ENCODE data around the gene SFMBT1. TPM values are rescaled to one million over a fixed set of nuclear protein-coding genes. Genes with fewer than 3 reads are reported as not detected.

The SFMBT1 gene
- total and polyA plus RNA-seq, 2 of the 4 experiments (the other 2 are of a cell fraction) = 1.0 to 1.8 TPM

GRCh38 chr3:52879581-52879980 is 166.3 kb downstream of the SFMBT1 start:
- ATAC-seq (ENCODE audit: low read depth) (no peak), DNase-seq (no peak)
- Histone ChIP-seq H4K20me1 (ENCODE audit: insufficient read depth, low read length) (no peaks in the 10 kb centered on the region), H2BK20ac (ENCODE audit: low read depth, low read length) (no peak overlapping the region), H2BK120ac (ENCODE audit: low read depth, low read length) (no peak overlapping the region), H3K9me1 (ENCODE audit: insufficient read depth, low read length) (peaks cover 6% of the 10 kb centered on the region; the same call in 1 of the 2 replicates), H3K79me1 (ENCODE audit: low read depth in 1 of 2, low read length in 2 of 2) (peaks cover 13 to 56% of the 10 kb centered on the region in 2 experiments; a peak in 3 of 4 replicates), H3K4me3 (ENCODE audit: insufficient read depth, low read depth, low read length) (no peak overlapping the region), H4K5ac (ENCODE audit: low read depth, low read length) (no peak overlapping the region), H3K4me2 (ENCODE audit: low read depth, low read length) (no peak overlapping the region), H4K91ac (ENCODE audit: insufficient read depth, low read depth, low read length) (no peak overlapping the region), H3K4ac (ENCODE audit: low read depth, low read length) (no peak overlapping the region), H3K9ac (ENCODE audit: low read depth, low read length) (no peak overlapping the region), H2BK5ac (ENCODE audit: low read depth, low read length, poor library complexity, severe bottlenecking) (no peak overlapping the region), H3K36me3 (ENCODE audit: control insufficient read depth, insufficient read depth, low read length) (peaks cover 3% of the 10 kb centered on the region; the same call in 1 of the 2 replicates), H3K14ac (replicated peaks; ENCODE audit: low read depth, low read length) (no peak overlapping the region), H3K4me1 (ENCODE audit: control insufficient read depth, insufficient read depth, low read length) (peaks cover 7% of the 10 kb centered on the region), H2AK5ac (ENCODE audit: low read depth, low read length) (no peak overlapping the region), H3K27me3 (ENCODE audit: control insufficient read depth, insufficient read depth, low read length) (no peaks in the 10 kb centered on the region), H3K18ac (ENCODE audit: low read depth, low read length) (no peak overlapping the region), H4K8ac (ENCODE audit: low read depth in 2 of 2, low read length in 2 of 2) (no peak overlapping the region), H2BK15ac (ENCODE audit: low read depth, low read length) (no peak overlapping the region), H3K23ac (ENCODE audit: low read depth, low read length) (no peak overlapping the region), H2AFZ (replicated peaks; ENCODE audit: low read length, poor library complexity) (no peak overlapping the region), H3K27ac (ENCODE audit: insufficient read depth, low read length) (no peak overlapping the region), H3K56ac (ENCODE audit: extremely low read depth, insufficient read depth, low read length) (no peak overlapping the region), H2AK9ac (replicated peaks; ENCODE audit: low read depth, low read length, poor library complexity) (no peak overlapping the region), H3K9me3 (ENCODE audit: control insufficient read depth, insufficient read depth, low read length) (no peaks in the 10 kb centered on the region)
- in situ Hi-C loops (cut with MboI; ENCODE audit: low sequenced_read_pairs) (no loop called here), dilution Hi-C loops (cut with HindIII; ENCODE audit: low sequenced_read_pairs, unreplicated experiment) (no loop called here), intact Hi-C loops (cut with micrococcal nuclease) (no loop called here)
- TF ChIP-seq MAFK (IDR thresholded peaks at IDR 0.05; ENCODE audit: low read depth, low read length) (no peak), CTCF (conservative IDR thresholded peaks at IDR 0.05; ENCODE audit: low read depth, low read length) (no peak), BHLHE40 (IDR thresholded peaks at IDR 0.05; ENCODE audit: low read depth, low read length) (no peak), USF2 (IDR thresholded peaks at IDR 0.05; ENCODE audit: low read depth, low read length) (no peak), POLR2A (IDR thresholded peaks at IDR 0.05; ENCODE audit: low read depth, low read length) (no peak), CEBPB (IDR thresholded peaks at IDR 0.05; ENCODE audit: low read depth, low read length) (no peak), CHD1 (IDR thresholded peaks at IDR 0.05; ENCODE audit: low read depth, low read length) (no peak), MAZ (IDR thresholded peaks at IDR 0.05; ENCODE audit: borderline replicate concordance, low read depth, low read length) (no peak), MXI1 (IDR thresholded peaks at IDR 0.05; ENCODE audit: borderline replicate concordance, low read depth, low read length) (no peak), RFX5 (IDR thresholded peaks at IDR 0.05; ENCODE audit: low read depth, low read length) (no peak), NFE2L2 (IDR thresholded peaks at IDR 0.05; ENCODE audit: low read depth, low read length) (no peak), RCOR1 (IDR thresholded peaks at IDR 0.05; ENCODE audit: insufficient replicate concordance, low read length) (no peak)
- no CpG with 5 or more reads among the region's 4 CpGs for WGBS, 2 experiments (ENCODE audit: extremely low coverage in 2 of 2, insufficient read length in 1 of 2)
- BruUV-seq (replicated peaks) = no TSS peak
- ChIA-PET POLR2A (ENCODE audit: unreplicated experiment) (no interaction called here), CTCF (no interaction called here)

Data from IMR-90 (cell line).